Measurements from ENCODE around the gene DENND4A.

DENND4A gene

GRCh38 chr15:65789759-65790425 lies 2.2 kb downstream of the DENND4A start:
- Histone ChIP-seq H3K4me3 (ENCODE audit: low read depth in 1 of 2, low read length in 2 of 2) (peak overlapping the region in 1 of 2 experiments; percentile 72; a peak in 1 of 4 replicates), H2AFZ (ENCODE audit: low read depth, low read length) (no peak overlapping the region), H3K36me3 (ENCODE audit: insufficient read depth, low read length) (no peaks in the 10 kb centered on the region; the same call in 1 of the 2 replicates), H3K9ac (ENCODE audit: low read depth, low read length) (0 out of 2 replicates have a peak overlapping the region, but pooled peaks have one; percentile 55), H3K27me3 (ENCODE audit: insufficient read depth, low read length, poor library complexity) (no peaks in the 10 kb centered on the region), H4K20me1 (ENCODE audit: insufficient read depth, low read length) (no peaks in the 10 kb centered on the region), H3K27ac (ENCODE audit: low read length) (no peak overlapping the region), H3K4me2 (ENCODE audit: insufficient read depth, low read length) (peak overlapping the region; percentile 70), H3K4me1 (ENCODE audit: insufficient read depth, low read length) (peaks cover 26% of the 10 kb centered on the region), H3K9me3 (ENCODE audit: insufficient read depth, low read length, severe bottlenecking) (no peaks in the 10 kb centered on the region), H3K79me2 (ENCODE audit: insufficient read depth, low read length) (peaks cover 43% of the 10 kb centered on the region)
- no peak for TF ChIP-seq CTCF (IDR thresholded peaks at IDR 0.05; ENCODE audit: borderline replicate concordance, extremely low read depth, low read length, poor library complexity, severe bottlenecking)
- TF ChIP-seq EZH2 (IDR thresholded peaks at IDR 0.05; ENCODE audit: borderline replicate concordance, low read depth, low read length, severe bottlenecking), result no peak
- no peak for ATAC-seq (ENCODE audit: insufficient read depth, low read depth)
- DNase-seq, result no peak

- no peak overlapping the region for H3K9ac ChIP-seq (ENCODE audit: low read depth, low read length)
- peaks cover 45% of the 10 kb centered on the region for H3K79me2 ChIP-seq (ENCODE audit: insufficient read depth, low read length)
- no peak overlapping the region for H3K4me2 ChIP-seq (ENCODE audit: insufficient read depth, low read length)
- DNase-seq (no peak), ATAC-seq (ENCODE audit: insufficient read depth, low read depth) (no peak)
- H3K9me3 ChIP-seq (ENCODE audit: insufficient read depth, low read length, severe bottlenecking), result no peaks in the 10 kb centered on the region
- no peak overlapping the region for H3K27ac ChIP-seq (ENCODE audit: low read length)
- no peak for TF ChIP-seq EZH2 (IDR thresholded peaks at IDR 0.05; ENCODE audit: borderline replicate concordance, low read depth, low read length, severe bottlenecking)
- no peak for TF ChIP-seq CTCF (IDR thresholded peaks at IDR 0.05; ENCODE audit: borderline replicate concordance, extremely low read depth, low read length, poor library complexity, severe bottlenecking)
- H3K4me3 ChIP-seq (ENCODE audit: low read depth in 1 of 2, low read length in 2 of 2), result no peak overlapping the region
- no peaks in the 10 kb centered on the region for H4K20me1 ChIP-seq (ENCODE audit: insufficient read depth, low read length)
- H3K27me3 ChIP-seq (ENCODE audit: insufficient read depth, low read length, poor library complexity), result no peaks in the 10 kb centered on the region
- peaks cover 26% of the 10 kb centered on the region for H3K4me1 ChIP-seq (ENCODE audit: insufficient read depth, low read length)
- H2AFZ ChIP-seq (ENCODE audit: low read depth, low read length), result no peak overlapping the region
- H3K36me3 ChIP-seq (ENCODE audit: insufficient read depth, low read length), result no peaks in the 10 kb centered on the region; the same call in 1 of the 2 replicates
These were observed 3.0 kb downstream of the DENND4A start for GRCh38 chr15:65789105-65789504.

- TF ChIP-seq EZH2 (IDR thresholded peaks at IDR 0.05; ENCODE audit: borderline replicate concordance, low read depth, low read length, severe bottlenecking), result no peak
- TF ChIP-seq CTCF (IDR thresholded peaks at IDR 0.05; ENCODE audit: borderline replicate concordance, extremely low read depth, low read length, poor library complexity, severe bottlenecking), result no peak
- no peak for DNase-seq
- Histone ChIP-seq H3K4me1 (ENCODE audit: insufficient read depth, low read length) (peaks cover 15% of the 10 kb centered on the region; the same call in 1 of the 2 replicates), H2AFZ (ENCODE audit: low read depth, low read length) (no peak overlapping the region), H3K27ac (ENCODE audit: low read length) (no peak overlapping the region), H4K20me1 (ENCODE audit: insufficient read depth, low read length) (no peaks in the 10 kb centered on the region), H3K9me3 (ENCODE audit: insufficient read depth, low read length, severe bottlenecking) (no peaks in the 10 kb centered on the region), H3K27me3 (ENCODE audit: insufficient read depth, low read length, poor library complexity) (no peaks in the 10 kb centered on the region), H3K4me3 (ENCODE audit: low read depth in 1 of 2, low read length in 2 of 2) (no peak overlapping the region), H3K9ac (ENCODE audit: low read depth, low read length) (no peak overlapping the region), H3K79me2 (ENCODE audit: insufficient read depth, low read length) (peaks cover 49% of the 10 kb centered on the region), H3K36me3 (ENCODE audit: insufficient read depth, low read length) (no peaks in the 10 kb centered on the region), H3K4me2 (ENCODE audit: insufficient read depth, low read length) (no peak overlapping the region)
- ATAC-seq (ENCODE audit: insufficient read depth, low read depth), result no peak
These were observed 4.8 kb downstream of the DENND4A start for GRCh38 chr15:65787260-65787659.
